ENCODE results near the gene TFCP2. TPM values are rescaled to one million over a fixed set of nuclear protein-coding genes. Genes with fewer than 3 reads are reported as not detected.

TFCP2 gene
- total RNA-seq, 1 donor from 2014 or later, result 49.8 TPM

DNA sequence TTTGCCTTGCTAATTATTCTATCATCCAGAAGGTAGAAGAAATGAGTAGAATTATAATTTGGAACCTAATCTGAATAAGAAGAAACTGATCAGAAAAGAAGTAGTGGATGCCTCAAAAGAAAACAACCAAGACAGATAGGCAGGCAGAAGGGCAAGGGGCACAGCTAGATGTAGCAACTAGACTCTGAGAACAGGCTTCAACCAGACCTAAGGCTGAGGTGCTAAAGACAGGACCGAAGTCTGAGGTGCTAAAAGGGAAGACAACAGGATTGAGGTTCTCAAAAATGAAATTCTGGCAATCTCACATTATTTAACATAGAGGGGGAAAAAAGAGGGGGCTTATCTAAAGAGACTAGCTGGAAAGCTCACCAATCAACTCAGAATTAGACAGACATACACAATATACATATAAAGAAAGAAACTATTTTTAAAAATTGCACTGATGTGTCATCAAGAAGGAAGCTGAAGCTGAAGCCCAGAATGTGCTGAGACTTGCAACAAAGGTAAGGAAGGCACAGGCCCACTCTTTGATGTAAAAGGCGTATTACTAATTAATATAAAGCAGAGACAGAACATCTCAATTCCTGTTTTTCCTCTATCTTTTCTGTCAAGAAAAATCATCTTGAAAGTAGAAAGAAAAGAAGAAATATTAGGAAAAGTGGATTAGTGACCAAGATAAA is 45.7 kb downstream of the TFCP2 start:
- Mint-ChIP-seq H3K4me1 (ENCODE audit: low read depth) (no peaks in the 10 kb centered on the region), H3K27ac (no peak overlapping the region), H3K9me3 (no peaks in the 10 kb centered on the region), H3K4me3 (no peak overlapping the region), H3K36me3 (ENCODE audit: low read depth) (peaks cover 14% of the 10 kb centered on the region), H3K27me3 (ENCODE audit: insufficient read depth) (no peaks in the 10 kb centered on the region)
- DNase-seq (ENCODE audit: low spot score), result no peak
- intact Hi-C loops (cut with micrococcal nuclease), result no loop called here

DNA sequence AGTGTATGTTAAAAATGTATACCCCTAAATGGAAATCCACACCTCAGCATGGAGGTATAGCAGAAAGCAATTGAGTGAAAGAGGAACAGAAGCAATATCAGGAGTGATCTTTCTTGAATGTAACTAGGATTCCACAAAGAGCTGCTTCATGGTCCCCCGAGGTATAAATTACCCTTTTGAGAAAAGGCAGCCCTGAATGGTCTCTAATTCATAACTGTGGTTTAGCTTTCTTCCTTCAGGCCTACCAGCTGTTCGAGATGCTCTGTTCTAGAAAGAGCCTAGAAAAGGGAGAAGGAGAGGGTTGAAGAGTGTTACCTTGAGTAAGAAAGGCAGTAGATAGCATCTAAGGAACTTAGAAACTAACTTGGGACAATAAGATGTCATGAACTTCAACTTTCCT is 46.6 kb downstream of the TFCP2 start:
- Mint-ChIP-seq H3K27me3 (ENCODE audit: insufficient read depth) (no peaks in the 10 kb centered on the region), H3K27ac (no peak overlapping the region), H3K4me3 (no peak overlapping the region), H3K9me3 (no peaks in the 10 kb centered on the region), H3K4me1 (ENCODE audit: low read depth) (no peaks in the 10 kb centered on the region), H3K36me3 (ENCODE audit: low read depth) (peaks cover 14% of the 10 kb centered on the region)
- intact Hi-C loops (cut with micrococcal nuclease), result no loop called here
- DNase-seq (ENCODE audit: low spot score), result no peak

DNA sequence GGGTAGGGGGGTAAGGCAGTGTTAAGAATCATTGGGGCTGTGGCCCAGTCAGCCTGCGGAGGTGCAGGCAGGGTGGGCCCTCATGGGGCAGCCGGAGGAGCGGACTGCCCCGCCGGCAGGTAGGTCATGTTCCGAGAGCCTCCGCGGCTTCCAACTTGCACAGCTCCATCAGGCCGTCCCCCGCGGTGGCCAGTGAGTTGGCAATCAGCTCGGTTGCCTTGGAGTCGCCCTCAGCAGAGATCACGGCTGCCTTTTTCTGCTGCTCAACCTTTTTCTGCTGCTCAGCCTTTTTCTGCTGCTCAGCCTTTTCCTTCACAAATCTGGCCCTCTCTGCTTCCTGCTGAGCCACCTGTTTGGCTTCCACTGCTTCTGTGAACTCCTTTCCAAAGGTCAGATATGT is 48.4 kb downstream of the TFCP2 start:
- Mint-ChIP-seq H3K4me3 (no peak overlapping the region), H3K4me1 (ENCODE audit: low read depth) (no peaks in the 10 kb centered on the region), H3K36me3 (ENCODE audit: low read depth) (peaks cover 14% of the 10 kb centered on the region), H3K27ac (no peak overlapping the region), H3K9me3 (no peaks in the 10 kb centered on the region), H3K27me3 (ENCODE audit: insufficient read depth) (no peaks in the 10 kb centered on the region)
- no peak for DNase-seq (ENCODE audit: low spot score)
- intact Hi-C loops (cut with micrococcal nuclease), result no loop called here

DNA sequence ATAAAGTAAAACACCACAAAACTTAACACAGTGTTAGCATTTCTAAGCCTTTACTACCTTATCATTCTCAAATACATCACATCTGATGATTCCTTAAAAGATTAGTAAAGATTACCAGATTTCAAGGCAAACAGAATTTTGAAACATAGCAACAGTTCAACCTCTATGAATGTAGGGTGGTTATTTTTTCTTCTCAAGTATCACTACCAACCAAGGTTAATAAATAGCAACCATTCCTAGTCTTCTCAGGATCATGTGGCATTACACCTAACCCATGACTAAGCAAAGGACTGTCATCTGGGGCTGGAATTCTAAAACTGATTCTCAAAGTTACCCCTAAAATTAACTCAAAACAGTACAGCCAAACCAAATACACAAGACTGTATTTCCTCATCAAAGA is 50.1 kb downstream of the TFCP2 start:
- Mint-ChIP-seq H3K4me3 (no peak overlapping the region), H3K9me3 (no peaks in the 10 kb centered on the region), H3K36me3 (ENCODE audit: low read depth) (peaks cover 14% of the 10 kb centered on the region), H3K27me3 (ENCODE audit: insufficient read depth) (no peaks in the 10 kb centered on the region), H3K27ac (no peak overlapping the region), H3K4me1 (ENCODE audit: low read depth) (peaks cover 6% of the 10 kb centered on the region)
- DNase-seq (ENCODE audit: low spot score), result no peak
- intact Hi-C loops (cut with micrococcal nuclease), result no loop called here

DNA sequence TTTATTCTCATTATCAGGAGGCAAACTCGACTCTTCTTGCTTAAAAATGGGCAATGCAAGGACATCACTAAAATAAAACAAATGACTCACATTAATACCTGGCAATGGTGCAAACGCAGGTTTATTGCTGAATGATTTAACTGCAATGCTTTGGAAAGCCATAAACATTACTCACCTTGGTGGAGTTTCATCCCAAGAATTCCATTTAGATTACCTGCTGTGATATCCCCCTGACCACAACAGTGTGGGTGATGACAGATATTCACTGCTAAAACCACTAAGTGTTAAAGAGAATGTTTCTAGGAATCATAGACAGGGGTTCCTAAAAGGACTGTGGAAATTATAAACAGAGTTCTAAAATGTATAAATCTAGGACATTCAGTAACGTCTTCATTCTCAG is 54.2 kb downstream of the TFCP2 start:
- Mint-ChIP-seq H3K27me3 (ENCODE audit: insufficient read depth) (no peaks in the 10 kb centered on the region), H3K4me1 (ENCODE audit: low read depth) (peaks cover 6% of the 10 kb centered on the region), H3K27ac (no peak overlapping the region), H3K4me3 (no peak overlapping the region), H3K9me3 (no peaks in the 10 kb centered on the region), H3K36me3 (ENCODE audit: low read depth) (peaks cover 24% of the 10 kb centered on the region)
- DNase-seq (ENCODE audit: low spot score), result no peak
- intact Hi-C loops (cut with micrococcal nuclease), result no loop called here

DNA sequence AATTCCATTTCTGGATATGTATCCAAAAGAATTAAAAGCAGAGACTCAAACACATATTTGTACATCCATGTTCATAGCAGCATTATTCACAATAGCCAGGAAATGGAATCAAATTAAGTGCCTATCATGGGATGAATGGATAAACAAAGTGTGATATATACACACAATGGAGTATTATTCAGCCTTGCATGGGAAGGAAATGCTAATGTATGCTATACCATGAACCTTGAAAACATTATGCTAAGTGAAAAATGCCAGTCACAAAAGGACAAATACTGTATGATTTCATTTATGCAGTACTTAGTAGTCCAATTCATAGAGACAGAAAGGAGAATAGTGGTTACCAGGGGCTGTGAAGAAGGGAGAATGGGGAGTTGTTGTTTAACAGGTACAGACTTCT is 57.4 kb downstream of the TFCP2 start:
- Mint-ChIP-seq H3K27ac (no peak overlapping the region), H3K27me3 (ENCODE audit: insufficient read depth) (no peaks in the 10 kb centered on the region), H3K36me3 (ENCODE audit: low read depth) (peaks cover 34% of the 10 kb centered on the region), H3K4me3 (no peak overlapping the region), H3K4me1 (ENCODE audit: low read depth) (peaks cover 6% of the 10 kb centered on the region), H3K9me3 (no peaks in the 10 kb centered on the region)
- DNase-seq (ENCODE audit: low spot score), result no peak
- intact Hi-C loops (cut with micrococcal nuclease), result no loop called here

DNA sequence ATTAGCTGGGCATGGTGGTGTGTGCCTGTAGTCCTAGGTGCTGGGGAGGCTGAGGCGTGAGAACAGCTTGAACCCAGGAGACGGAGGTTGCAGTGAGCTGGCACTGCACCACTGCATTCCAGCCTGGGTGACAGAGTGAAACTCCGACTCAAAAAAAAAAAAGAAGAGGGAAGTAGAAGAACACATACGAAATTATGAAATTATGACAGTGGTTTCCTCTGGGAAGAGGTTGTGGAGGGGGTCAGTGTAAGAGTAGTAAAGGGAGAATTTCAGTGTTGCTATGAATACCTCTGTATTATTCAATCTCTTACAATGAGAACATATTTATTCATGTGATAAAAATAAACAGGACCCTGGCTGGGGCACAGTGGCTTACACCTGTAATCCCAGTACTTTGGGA is 64.8 kb downstream of the TFCP2 start:
- H3K4me3 Mint-ChIP-seq, result no peak overlapping the region
- H3K4me1 Mint-ChIP-seq (ENCODE audit: low read depth), result peaks cover 4% of the 10 kb centered on the region
- H3K27me3 Mint-ChIP-seq (ENCODE audit: insufficient read depth), result no peaks in the 10 kb centered on the region
- H3K36me3 Mint-ChIP-seq (ENCODE audit: low read depth), result peaks cover 39% of the 10 kb centered on the region
- no peak overlapping the region for H3K27ac Mint-ChIP-seq
- no peaks in the 10 kb centered on the region for H3K9me3 Mint-ChIP-seq
- intact Hi-C loops (cut with micrococcal nuclease), result no loop called here
- no peak for DNase-seq (ENCODE audit: low spot score)

DNA sequence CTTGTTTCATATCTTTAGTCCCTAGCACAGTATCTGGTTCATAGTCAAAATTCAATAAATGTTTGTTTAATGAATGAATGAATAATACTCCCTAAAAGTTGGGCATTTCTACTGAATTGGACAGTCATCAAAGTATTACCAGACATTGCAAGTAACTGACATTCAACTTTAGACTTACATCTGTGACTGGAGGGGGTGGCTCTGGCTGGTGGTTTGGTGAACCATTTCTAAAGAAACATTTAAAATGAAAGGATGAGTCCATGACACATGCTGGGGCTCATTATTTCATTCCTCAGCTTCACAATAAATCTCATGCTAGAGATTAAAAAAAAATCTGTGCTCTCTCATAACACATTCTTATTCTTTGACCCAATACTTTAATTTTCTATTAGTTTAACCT is 69.0 kb downstream of the TFCP2 start:
- no peak for DNase-seq (ENCODE audit: low spot score)
- no peak overlapping the region for H3K4me3 Mint-ChIP-seq

DNA sequence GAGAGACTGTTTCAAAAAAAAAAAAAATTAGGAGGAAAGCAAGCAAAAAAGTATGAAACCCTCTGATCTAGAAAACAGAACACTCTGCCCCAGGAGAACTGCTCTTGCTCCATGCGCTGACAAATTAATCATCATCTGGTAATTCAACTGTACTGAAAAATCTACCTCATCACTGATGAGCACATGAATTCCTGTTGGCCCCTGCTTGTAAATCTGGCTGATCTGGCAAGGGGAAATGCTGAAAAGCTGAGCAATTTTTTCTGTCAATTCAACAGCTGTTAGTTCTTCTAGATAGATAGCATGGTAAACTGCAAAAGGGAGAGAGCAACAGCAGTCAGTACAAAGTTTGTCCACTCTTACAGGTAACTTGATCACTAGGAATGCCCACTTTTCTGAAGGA is 74.3 kb downstream of the TFCP2 start:
- no peaks in the 10 kb centered on the region for H3K4me1 Mint-ChIP-seq (ENCODE audit: low read depth)
- no peak for DNase-seq (ENCODE audit: low spot score)
- no peaks in the 10 kb centered on the region for H3K27me3 Mint-ChIP-seq (ENCODE audit: insufficient read depth)
- no peak overlapping the region for H3K27ac Mint-ChIP-seq
- intact Hi-C loops (cut with micrococcal nuclease), result no loop called here
- H3K36me3 Mint-ChIP-seq (ENCODE audit: low read depth), result peaks cover 42% of the 10 kb centered on the region
- no peaks in the 10 kb centered on the region for H3K9me3 Mint-ChIP-seq
- H3K4me3 Mint-ChIP-seq, result no peak overlapping the region

More for the DNA sequence above, 69.0 kb downstream of the TFCP2 start:
- Mint-ChIP-seq H3K4me1 (ENCODE audit: low read depth) (peaks cover 4% of the 10 kb centered on the region), H3K27ac (no peak overlapping the region), H3K27me3 (ENCODE audit: insufficient read depth) (no peaks in the 10 kb centered on the region), H3K36me3 (ENCODE audit: low read depth) (peaks cover 39% of the 10 kb centered on the region), H3K9me3 (no peaks in the 10 kb centered on the region)
- intact Hi-C loops (cut with micrococcal nuclease), result no loop called here

DNA sequence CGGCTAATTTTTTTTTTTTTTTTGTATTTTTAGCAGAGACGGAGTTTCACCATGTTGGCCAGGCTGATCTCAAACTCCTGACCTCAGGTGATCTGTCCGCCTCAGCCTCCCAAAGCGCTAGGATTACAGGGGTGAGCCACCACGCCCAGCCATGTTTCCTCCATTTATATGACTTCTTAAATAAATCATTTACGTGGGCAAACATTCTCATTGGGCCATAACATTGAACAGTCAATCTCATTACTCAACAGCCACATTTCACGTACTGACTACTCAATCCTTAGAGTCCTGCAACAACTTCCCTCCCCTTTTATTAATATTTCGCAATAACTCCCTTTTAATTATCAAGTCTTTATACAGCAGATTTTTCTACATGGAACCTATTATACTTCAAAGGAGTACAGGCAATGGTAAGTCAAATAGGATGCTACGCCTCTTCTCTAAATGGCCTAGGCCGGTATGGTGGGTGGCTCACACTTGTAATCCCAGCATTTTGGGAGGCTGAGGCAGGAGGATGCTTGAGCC is 82.2 kb downstream of the TFCP2 start:
- no peaks in the 10 kb centered on the region for H3K9me3 Mint-ChIP-seq
- intact Hi-C loops (cut with micrococcal nuclease), result no loop called here
- peaks cover 24% of the 10 kb centered on the region for H3K36me3 Mint-ChIP-seq (ENCODE audit: low read depth)
- no peak for DNase-seq (ENCODE audit: low spot score)
- no peak overlapping the region for H3K4me3 Mint-ChIP-seq
- H3K27me3 Mint-ChIP-seq (ENCODE audit: insufficient read depth), result no peaks in the 10 kb centered on the region
- no peak overlapping the region for H3K27ac Mint-ChIP-seq
- H3K4me1 Mint-ChIP-seq (ENCODE audit: low read depth), result peaks cover 18% of the 10 kb centered on the region

DNA sequence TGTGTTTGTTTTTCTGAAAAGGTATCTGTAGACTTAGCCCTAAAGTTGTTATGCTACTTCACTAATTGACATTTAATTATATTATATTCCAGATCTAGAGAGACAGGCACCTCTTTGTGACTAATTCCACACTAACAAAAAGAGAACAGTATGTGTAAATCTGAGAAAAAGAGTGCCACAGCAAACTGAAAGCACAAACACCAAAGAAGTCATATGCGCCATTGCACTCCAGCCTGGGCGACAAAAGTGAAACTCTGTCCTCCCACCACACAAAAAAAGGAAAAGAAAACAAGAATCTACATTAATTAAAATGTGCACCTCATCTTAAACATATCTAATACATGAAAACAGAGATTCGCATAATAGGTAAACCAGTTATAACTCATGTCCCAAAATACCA is 85.1 kb downstream of the TFCP2 start:
- peak overlapping the region; percentile 35 for H3K27ac Mint-ChIP-seq
- no peaks in the 10 kb centered on the region for H3K27me3 Mint-ChIP-seq (ENCODE audit: insufficient read depth)
- H3K4me1 Mint-ChIP-seq (ENCODE audit: low read depth), result peaks cover 24% of the 10 kb centered on the region
- DNase-seq (ENCODE audit: low spot score), result no peak
- H3K36me3 Mint-ChIP-seq (ENCODE audit: low read depth), result peaks cover 10% of the 10 kb centered on the region
- no peak overlapping the region for H3K4me3 Mint-ChIP-seq
- H3K9me3 Mint-ChIP-seq, result no peaks in the 10 kb centered on the region
- intact Hi-C loops (cut with micrococcal nuclease), result no loop called here

DNA sequence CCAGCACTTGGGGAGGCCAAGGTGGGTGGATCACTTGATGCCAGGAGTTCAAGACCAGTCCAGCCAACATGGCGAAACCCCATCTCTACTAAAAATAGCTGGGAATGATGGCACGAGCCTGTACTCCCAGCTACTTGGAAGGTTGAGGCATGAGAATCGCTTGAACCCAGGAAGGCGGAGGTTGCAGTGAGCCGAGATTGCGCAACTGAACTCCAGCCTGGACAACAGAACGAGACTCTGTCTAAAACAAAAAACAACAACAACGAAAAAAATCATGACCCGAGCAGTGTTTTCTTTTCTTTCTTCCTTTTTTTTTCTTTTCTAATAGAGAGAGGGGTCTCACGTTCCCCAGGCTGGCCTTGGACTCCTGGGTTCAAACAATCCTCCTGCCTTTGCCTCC is 86.0 kb downstream of the TFCP2 start:
- no peaks in the 10 kb centered on the region for H3K9me3 Mint-ChIP-seq
- H3K4me1 Mint-ChIP-seq (ENCODE audit: low read depth), result peaks cover 33% of the 10 kb centered on the region
- H3K4me3 Mint-ChIP-seq, result no peak overlapping the region
- no peak for DNase-seq (ENCODE audit: low spot score)
- peaks cover 2% of the 10 kb centered on the region for H3K27me3 Mint-ChIP-seq (ENCODE audit: insufficient read depth)
- intact Hi-C loops (cut with micrococcal nuclease), result no loop called here
- H3K36me3 Mint-ChIP-seq (ENCODE audit: low read depth), result peaks cover 16% of the 10 kb centered on the region
- no peak overlapping the region for H3K27ac Mint-ChIP-seq

DNA sequence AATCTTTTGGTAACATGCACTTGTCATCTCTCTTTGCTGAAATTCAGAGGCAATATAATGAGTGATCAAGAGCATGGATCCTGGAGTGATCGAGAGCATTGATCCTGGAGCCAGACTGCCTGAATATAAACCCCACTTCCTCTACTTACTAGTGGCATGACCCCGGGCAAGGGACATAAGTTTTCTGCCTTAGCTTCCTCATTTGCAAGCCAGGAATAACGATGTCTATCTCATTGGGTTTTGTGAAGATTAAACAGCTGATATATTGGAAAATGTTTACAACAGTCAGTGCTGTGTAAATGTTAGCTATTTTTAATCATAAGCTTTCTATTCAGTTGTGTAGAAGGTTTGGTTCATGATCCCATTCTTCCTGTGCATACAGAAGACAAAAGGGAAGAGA is 87.2 kb downstream of the TFCP2 start:
- peaks cover 14% of the 10 kb centered on the region for H3K36me3 Mint-ChIP-seq (ENCODE audit: low read depth)
- no peak overlapping the region for H3K4me3 Mint-ChIP-seq
- no peak overlapping the region for H3K27ac Mint-ChIP-seq

More for the DNA sequence above, 87.2 kb downstream of the TFCP2 start:
- Mint-ChIP-seq H3K9me3 (no peaks in the 10 kb centered on the region), H3K27me3 (ENCODE audit: insufficient read depth) (peaks cover 3% of the 10 kb centered on the region), H3K4me1 (ENCODE audit: low read depth) (peaks cover 40% of the 10 kb centered on the region)
- intact Hi-C loops (cut with micrococcal nuclease), result no loop called here
- no peak for DNase-seq (ENCODE audit: low spot score)
